ENCODE results near the gene NRCAM.
"Not testable (repeated sequence)": the region's sequence is repeated elsewhere in the genome, so short reads cannot be mapped to it uniquely, and the experiment has no call there.

NRCAM gene

GRCh38 chr7:108284349-108285002 is 171.8 kb downstream of the NRCAM start:
- peaks cover 7% of the 10 kb centered on the region for H3K4me1 Mint-ChIP-seq (ENCODE audit: low read depth)
- peaks cover 9% of the 10 kb centered on the region for H3K27me3 Mint-ChIP-seq (ENCODE audit: low read depth)
- H3K36me3 Mint-ChIP-seq (ENCODE audit: low read depth): no peaks in the 10 kb centered on the region
- DNase-seq (ENCODE audit: low spot score): peak; percentile 8
- no peak overlapping the region for H3K27ac Mint-ChIP-seq
- no peak overlapping the region for H3K4me3 Mint-ChIP-seq
- no peaks in the 10 kb centered on the region for H3K9me3 Mint-ChIP-seq

- Mint-ChIP-seq H3K27me3 (ENCODE audit: low read depth) (peaks cover 9% of the 10 kb centered on the region), H3K4me3 (no peak overlapping the region), H3K36me3 (ENCODE audit: low read depth) (no peaks in the 10 kb centered on the region), H3K9me3 (no peaks in the 10 kb centered on the region), H3K27ac (no peak overlapping the region), H3K4me1 (ENCODE audit: low read depth) (peaks cover 7% of the 10 kb centered on the region)
- no peak for DNase-seq (ENCODE audit: low spot score)
These were observed 173.0 kb downstream of the NRCAM start for GRCh38 chr7:108283252-108283651.

GRCh38 chr7:108282427-108282996 is 173.7 kb downstream of the NRCAM start:
- Mint-ChIP-seq H3K27ac (no peak overlapping the region), H3K36me3 (ENCODE audit: low read depth) (no peaks in the 10 kb centered on the region), H3K4me3 (no peak overlapping the region), H3K4me1 (ENCODE audit: low read depth) (peaks cover 7% of the 10 kb centered on the region), H3K9me3 (no peaks in the 10 kb centered on the region), H3K27me3 (ENCODE audit: low read depth) (peaks cover 9% of the 10 kb centered on the region)
- no peak for DNase-seq (ENCODE audit: low spot score)

- Mint-ChIP-seq H3K4me1 (ENCODE audit: low read depth) (peaks cover 7% of the 10 kb centered on the region), H3K9me3 (no peaks in the 10 kb centered on the region), H3K36me3 (ENCODE audit: low read depth) (no peaks in the 10 kb centered on the region), H3K27ac (no peak overlapping the region), H3K4me3 (no peak overlapping the region), H3K27me3 (ENCODE audit: low read depth) (peaks cover 1% of the 10 kb centered on the region)
- no peak for DNase-seq (ENCODE audit: low spot score)
These were observed 176.1 kb downstream of the NRCAM start for GRCh38 chr7:108280136-108280535.

- Mint-ChIP-seq H3K4me1 (ENCODE audit: low read depth) (no peaks in the 10 kb centered on the region), H3K27ac (no peak overlapping the region), H3K4me3 (no peak overlapping the region), H3K36me3 (ENCODE audit: low read depth) (no peaks in the 10 kb centered on the region), H3K9me3 (no peaks in the 10 kb centered on the region), H3K27me3 (ENCODE audit: low read depth) (no peaks in the 10 kb centered on the region)
- DNase-seq (ENCODE audit: low spot score): no peak
These were observed 177.5 kb downstream of the NRCAM start for GRCh38 chr7:108278776-108279175.

- no peaks in the 10 kb centered on the region for H3K9me3 Mint-ChIP-seq
- no peak overlapping the region for H3K27ac Mint-ChIP-seq
- no peak for DNase-seq (ENCODE audit: low spot score)
- no peak overlapping the region for H3K4me3 Mint-ChIP-seq
- H3K27me3 Mint-ChIP-seq (ENCODE audit: low read depth): no peaks in the 10 kb centered on the region
- no peaks in the 10 kb centered on the region for H3K4me1 Mint-ChIP-seq (ENCODE audit: low read depth)
- no peaks in the 10 kb centered on the region for H3K36me3 Mint-ChIP-seq (ENCODE audit: low read depth)
These were observed 178.0 kb downstream of the NRCAM start for GRCh38 chr7:108278281-108278680.

- H3K27ac Mint-ChIP-seq; H3K27me3 Mint-ChIP-seq (ENCODE audit: low read depth); H3K36me3 Mint-ChIP-seq (ENCODE audit: low read depth); H3K4me3 Mint-ChIP-seq; H3K9me3 Mint-ChIP-seq; DNase-seq (ENCODE audit: low spot score); H3K4me1 Mint-ChIP-seq (ENCODE audit: low read depth): not testable (repeated sequence)
These were observed 181.8 kb downstream of the NRCAM start for GRCh38 chr7:108274447-108274846.

GRCh38 chr7:108272891-108273290 is 183.3 kb downstream of the NRCAM start:
- H3K27ac Mint-ChIP-seq, H3K4me3 Mint-ChIP-seq: not testable (repeated sequence)

GRCh38 chr7:108270385-108271015 is 185.7 kb downstream of the NRCAM start:
- Mint-ChIP-seq H3K36me3 (ENCODE audit: low read depth) (no peaks in the 10 kb centered on the region), H3K4me3 (no peak overlapping the region), H3K27ac (no peak overlapping the region), H3K9me3 (no peaks in the 10 kb centered on the region), H3K4me1 (ENCODE audit: low read depth) (no peaks in the 10 kb centered on the region), H3K27me3 (ENCODE audit: low read depth) (peaks cover 2% of the 10 kb centered on the region)
- no peak for DNase-seq (ENCODE audit: low spot score)

More at GRCh38 chr7:108272891-108273290, 183.3 kb downstream of the NRCAM start:
- H3K27me3 Mint-ChIP-seq (ENCODE audit: low read depth); H3K4me1 Mint-ChIP-seq (ENCODE audit: low read depth); H3K36me3 Mint-ChIP-seq (ENCODE audit: low read depth); DNase-seq (ENCODE audit: low spot score); H3K9me3 Mint-ChIP-seq: not testable (repeated sequence)

GRCh38 chr7:108268200-108268820 is 187.9 kb downstream of the NRCAM start:
- H3K36me3 Mint-ChIP-seq (ENCODE audit: low read depth): no peaks in the 10 kb centered on the region
- H3K27ac Mint-ChIP-seq: no peak overlapping the region
- peaks cover 2% of the 10 kb centered on the region for H3K27me3 Mint-ChIP-seq (ENCODE audit: low read depth)
- no peak overlapping the region for H3K4me3 Mint-ChIP-seq
- DNase-seq (ENCODE audit: low spot score): no peak
- H3K9me3 Mint-ChIP-seq: no peaks in the 10 kb centered on the region
- H3K4me1 Mint-ChIP-seq (ENCODE audit: low read depth): no peaks in the 10 kb centered on the region

- no peaks in the 10 kb centered on the region for H3K36me3 Mint-ChIP-seq (ENCODE audit: low read depth)
- peaks cover 2% of the 10 kb centered on the region for H3K27me3 Mint-ChIP-seq (ENCODE audit: low read depth)
- H3K9me3 Mint-ChIP-seq: no peaks in the 10 kb centered on the region
- H3K4me1 Mint-ChIP-seq (ENCODE audit: low read depth): no peaks in the 10 kb centered on the region
- no peak for DNase-seq (ENCODE audit: low spot score)
- H3K27ac Mint-ChIP-seq: no peak overlapping the region
- H3K4me3 Mint-ChIP-seq: no peak overlapping the region
These were observed 188.6 kb downstream of the NRCAM start for GRCh38 chr7:108267615-108268014.

GRCh38 chr7:108266491-108266890 is 189.7 kb downstream of the NRCAM start:
- no peaks in the 10 kb centered on the region for H3K36me3 Mint-ChIP-seq (ENCODE audit: low read depth)
- no peaks in the 10 kb centered on the region for H3K9me3 Mint-ChIP-seq
- H3K4me3 Mint-ChIP-seq: no peak overlapping the region
- no peaks in the 10 kb centered on the region for H3K4me1 Mint-ChIP-seq (ENCODE audit: low read depth)
- peaks cover 2% of the 10 kb centered on the region for H3K27me3 Mint-ChIP-seq (ENCODE audit: low read depth)
- H3K27ac Mint-ChIP-seq: no peak overlapping the region
- DNase-seq (ENCODE audit: low spot score): no peak

- Mint-ChIP-seq H3K36me3 (ENCODE audit: low read depth) (no peaks in the 10 kb centered on the region), H3K27me3 (ENCODE audit: low read depth) (peaks cover 2% of the 10 kb centered on the region), H3K27ac (no peak overlapping the region), H3K9me3 (no peaks in the 10 kb centered on the region), H3K4me1 (ENCODE audit: low read depth) (no peaks in the 10 kb centered on the region), H3K4me3 (no peak overlapping the region)
- no peak for DNase-seq (ENCODE audit: low spot score)
These were observed 190.2 kb downstream of the NRCAM start for GRCh38 chr7:108266035-108266434.

GRCh38 chr7:108265007-108265406 is 191.2 kb downstream of the NRCAM start:
- Mint-ChIP-seq H3K4me1 (ENCODE audit: low read depth) (no peaks in the 10 kb centered on the region), H3K9me3 (no peaks in the 10 kb centered on the region), H3K4me3 (no peak overlapping the region), H3K27me3 (ENCODE audit: low read depth) (peaks cover 2% of the 10 kb centered on the region), H3K27ac (no peak overlapping the region), H3K36me3 (ENCODE audit: low read depth) (no peaks in the 10 kb centered on the region)
- DNase-seq (ENCODE audit: low spot score): no peak
